ENCODE measurements around the gene ZCCHC9. TPM values are rescaled to one million over a fixed set of nuclear protein-coding genes. Genes with fewer than 3 reads are reported as not detected.

ZCCHC9 gene
- total and polyA plus RNA-seq, 2 of the 4 experiments (the other 2 are of a cell fraction) = 20.4 to 24.6 TPM

- in situ Hi-C loops (cut with MboI; ENCODE audit: low sequenced_read_pairs) = no loop called here
- Histone ChIP-seq H4K8ac (ENCODE audit: low read depth in 2 of 2, low read length in 2 of 2) (no peak overlapping the region), H2AFZ (replicated peaks; ENCODE audit: low read length, poor library complexity) (no peak overlapping the region), H4K5ac (ENCODE audit: low read depth, low read length) (no peak overlapping the region), H4K20me1 (ENCODE audit: insufficient read depth, low read length) (no peaks in the 10 kb centered on the region), H2BK5ac (ENCODE audit: low read depth, low read length, poor library complexity, severe bottlenecking) (no peak overlapping the region), H2AK5ac (ENCODE audit: low read depth, low read length) (no peak overlapping the region), H3K27ac (ENCODE audit: insufficient read depth, low read length) (no peak overlapping the region), H2AK9ac (replicated peaks; ENCODE audit: low read depth, low read length, poor library complexity) (no peak overlapping the region), H3K56ac (ENCODE audit: extremely low read depth, insufficient read depth, low read length) (no peak overlapping the region), H3K14ac (replicated peaks; ENCODE audit: low read depth, low read length) (no peak overlapping the region), H3K4me3 (ENCODE audit: insufficient read depth, low read depth, low read length) (no peak overlapping the region), H3K4me2 (ENCODE audit: low read depth, low read length) (no peak overlapping the region), H3K4ac (ENCODE audit: low read depth, low read length) (no peak overlapping the region), H2BK20ac (ENCODE audit: low read depth, low read length) (no peak overlapping the region), H2BK120ac (ENCODE audit: low read depth, low read length) (no peak overlapping the region), H3K18ac (ENCODE audit: low read depth, low read length) (no peak overlapping the region), H3K9me1 (ENCODE audit: insufficient read depth, low read length) (no peaks in the 10 kb centered on the region), H3K27me3 (ENCODE audit: control insufficient read depth, insufficient read depth, low read length) (no peaks in the 10 kb centered on the region; the same call in 1 of the 2 replicates), H3K23ac (ENCODE audit: low read depth, low read length) (no peak overlapping the region), H3K4me1 (ENCODE audit: control insufficient read depth, insufficient read depth, low read length) (no peaks in the 10 kb centered on the region), H3K36me3 (ENCODE audit: control insufficient read depth, insufficient read depth, low read length) (no peaks in the 10 kb centered on the region), H2BK15ac (ENCODE audit: low read depth, low read length) (no peak overlapping the region), H3K9me3 (ENCODE audit: control insufficient read depth, insufficient read depth, low read length) (no peaks in the 10 kb centered on the region), H4K91ac (ENCODE audit: insufficient read depth, low read depth, low read length) (no peak overlapping the region), H3K9ac (ENCODE audit: low read depth, low read length) (no peak overlapping the region), H3K79me1 (ENCODE audit: low read depth in 1 of 2, low read length in 2 of 2) (no peaks in the 10 kb centered on the region)
- no TSS peak for BruUV-seq (replicated peaks)
- intact Hi-C loops (cut with micrococcal nuclease) = no loop called here
- ChIA-PET CTCF (no interaction called here), POLR2A (ENCODE audit: unreplicated experiment) (no interaction called here)
- TF ChIP-seq CTCF (conservative IDR thresholded peaks at IDR 0.05; ENCODE audit: low read depth, low read length) (no peak), BHLHE40 (IDR thresholded peaks at IDR 0.05; ENCODE audit: low read depth, low read length) (no peak), ELK1 (IDR thresholded peaks at IDR 0.05; ENCODE audit: borderline replicate concordance, low read depth, low read length) (no peak), SMC3 (IDR thresholded peaks at IDR 0.05; ENCODE audit: low read depth, low read length) (no peak), RCOR1 (IDR thresholded peaks at IDR 0.05; ENCODE audit: insufficient replicate concordance, low read length) (no peak), CHD1 (IDR thresholded peaks at IDR 0.05; ENCODE audit: low read depth, low read length) (no peak), MXI1 (IDR thresholded peaks at IDR 0.05; ENCODE audit: borderline replicate concordance, low read depth, low read length) (no peak), FOS (IDR thresholded peaks at IDR 0.05; ENCODE audit: low read depth, low read length) (no peak), USF2 (IDR thresholded peaks at IDR 0.05; ENCODE audit: low read depth, low read length) (no peak), MAFK (IDR thresholded peaks at IDR 0.05; ENCODE audit: low read depth, low read length) (no peak), RFX5 (IDR thresholded peaks at IDR 0.05; ENCODE audit: low read depth, low read length) (no peak), MAZ (IDR thresholded peaks at IDR 0.05; ENCODE audit: borderline replicate concordance, low read depth, low read length) (no peak), CEBPB (IDR thresholded peaks at IDR 0.05; ENCODE audit: low read depth, low read length) (no peak), NFE2L2 (IDR thresholded peaks at IDR 0.05; ENCODE audit: low read depth, low read length) (no peak), RAD21 (IDR thresholded peaks at IDR 0.05; ENCODE audit: low read length) (no peak), POLR2A (IDR thresholded peaks at IDR 0.05; ENCODE audit: low read depth, low read length) (no peak)
- ATAC-seq (ENCODE audit: low read depth) (no peak), DNase-seq (no peak)
- dilution Hi-C loops (cut with HindIII; ENCODE audit: low sequenced_read_pairs, unreplicated experiment) = no loop called here
These were observed 49.1 kb downstream of the ZCCHC9 start for GRCh38 chr5:81350507-81350906.

Measured in IMR-90 (cell line).